ENCODE measurements around the gene A4GALT.
"Not testable (repeated sequence)": the region's sequence is repeated elsewhere in the genome, so short reads cannot be mapped to it uniquely, and the experiment has no call there.

- not testable (repeated sequence) for TF ChIP-seq NKRF (conservative IDR thresholded peaks at IDR 0.05); TAF1 (IDR thresholded peaks at IDR 0.05; ENCODE audit: borderline replicate concordance, low read depth, low read length); KDM1A (IDR thresholded peaks at IDR 0.05; ENCODE audit: borderline replicate concordance); RFX5 (IDR thresholded peaks at IDR 0.05; ENCODE audit: low read depth, low read length); CTCF (IDR thresholded peaks at IDR 0.05 in 2 of 3, conservative IDR thresholded peaks at IDR 0.05 in 1 of 3; ENCODE audit: control insufficient read depth in 2 of 3, extremely low read depth in 1 of 3, insufficient read depth in 1 of 3, low read depth in 3 of 3, low read length in 3 of 3); GABPA (IDR thresholded peaks at IDR 0.05; ENCODE audit: low read depth)
Measured at GRCh38 chr22:42740320-42740719, 19.6 kb upstream of the A4GALT start.
